GM18499 (cell line): Measurements from ENCODE around the gene GMDS.

Source experiments
- ATAC-seq: cut with Tn5 transposase; IDR thresholded peaks from one replicate; pipeline ENCODE4 v1.9.1; 2021; ENCODE audit warnings: moderate number of reproducible peaks; ENCODE audit not compliant: insufficient read depth, unreplicated experiment

The GMDS gene

DNA sequence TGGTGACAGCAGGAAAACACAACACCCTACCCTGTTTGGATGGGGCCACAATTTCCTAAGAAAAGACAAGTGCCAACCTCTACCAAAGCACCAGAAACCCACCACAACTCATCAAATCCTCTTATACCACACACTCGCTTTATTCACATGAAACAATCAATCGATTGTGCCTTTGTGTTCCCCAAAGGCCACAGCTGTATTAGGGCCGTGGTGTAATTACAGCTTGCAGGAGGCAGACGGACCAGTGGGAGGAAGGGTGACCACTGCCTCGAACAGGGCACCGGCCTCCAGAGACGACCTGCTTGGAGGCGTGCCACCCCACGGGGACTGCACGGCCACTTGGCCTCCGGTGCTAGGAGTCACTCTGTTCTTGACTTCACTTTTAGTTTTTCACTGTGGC, 371.6 kb downstream of the GMDS start:
- no peak for ATAC-seq

DNA sequence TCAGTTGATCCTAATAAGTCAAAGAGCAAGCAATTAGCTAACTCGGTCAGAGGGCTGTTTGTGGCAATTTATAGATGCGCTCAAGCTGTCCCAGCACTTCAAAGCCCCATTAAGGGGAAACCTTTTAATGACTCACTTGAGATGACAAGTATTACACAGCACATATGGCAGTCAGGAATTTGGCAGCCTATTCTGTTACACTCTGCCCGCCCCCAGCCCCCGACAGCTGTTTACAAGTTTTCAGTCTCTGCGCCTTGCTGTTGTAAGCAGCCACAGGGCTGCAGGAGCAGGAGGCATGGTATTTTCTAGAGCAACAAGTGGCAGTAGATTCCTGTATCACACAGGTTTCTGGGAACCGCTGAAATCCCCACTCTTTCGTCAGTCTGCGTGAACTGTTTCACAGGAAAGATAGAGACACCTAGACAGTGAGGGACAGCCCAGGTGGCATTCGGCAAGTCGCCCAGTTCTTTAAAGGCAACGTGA, 372.7 kb downstream of the GMDS start:
- no peak for ATAC-seq

DNA sequence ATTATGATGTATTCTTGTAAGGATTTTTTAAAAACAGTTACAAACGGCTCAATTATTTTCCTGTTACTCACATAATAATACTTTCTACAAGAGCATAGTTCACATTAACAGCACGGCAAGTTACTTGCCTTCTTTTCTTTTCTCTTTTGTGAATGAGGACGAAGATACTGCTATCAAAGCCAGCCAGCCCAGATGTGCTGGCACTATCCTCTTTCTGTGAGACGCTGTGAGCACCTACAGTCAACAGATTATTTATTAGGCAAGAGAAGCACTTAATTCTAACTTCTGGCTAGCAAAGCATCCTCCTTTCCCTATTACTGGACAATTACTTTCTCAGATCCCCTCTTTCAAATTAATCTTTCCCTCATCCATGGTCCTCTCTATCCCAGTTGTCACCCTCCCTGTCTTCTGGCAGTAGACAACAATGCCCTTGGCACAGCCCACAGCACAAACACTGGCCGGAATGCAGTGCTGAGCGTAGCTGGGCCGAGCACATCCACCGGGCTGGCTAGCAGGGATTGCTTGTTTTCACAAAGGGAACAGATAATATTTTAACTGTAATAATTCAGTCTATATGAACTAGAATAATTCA, 373.6 kb downstream of the GMDS start:
- ATAC-seq = no peak

DNA sequence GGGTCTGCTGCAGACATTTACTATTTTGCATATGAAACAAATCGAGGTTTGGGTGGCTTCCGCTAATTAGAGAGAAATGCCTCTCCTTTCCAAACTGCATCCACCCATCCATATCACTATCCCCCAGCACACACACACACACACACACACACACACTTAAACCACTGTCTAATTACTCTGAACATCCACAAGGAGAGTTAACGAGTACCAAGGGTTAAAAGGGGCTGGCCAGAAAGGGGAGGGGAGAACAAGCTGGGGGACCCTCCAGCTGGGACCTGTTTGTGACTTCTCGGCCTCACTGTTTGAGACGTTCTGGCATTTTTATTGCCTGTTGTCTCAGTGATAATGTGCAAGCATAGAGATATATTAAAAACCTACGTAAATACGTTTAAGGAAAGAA, 374.5 kb downstream of the GMDS start:
- no peak for ATAC-seq

DNA sequence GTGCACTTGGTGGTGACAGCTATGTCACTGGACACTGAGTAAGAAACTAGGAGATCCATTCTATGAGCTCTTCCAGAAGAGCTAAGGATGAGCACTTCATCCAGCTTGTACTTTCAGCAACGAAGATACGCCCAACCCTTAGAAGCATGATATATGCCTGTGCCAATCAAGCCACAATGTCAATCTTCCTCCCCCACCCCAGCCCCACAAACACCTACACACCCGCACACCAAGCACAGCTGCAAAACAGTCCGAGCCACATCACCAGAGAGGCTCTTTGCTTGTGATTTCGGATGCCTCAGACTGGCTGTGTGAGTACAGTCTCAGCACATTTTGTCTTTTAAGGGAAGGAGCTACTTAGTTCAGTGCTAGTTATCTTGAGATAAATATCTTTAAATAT, 375.2 kb downstream of the GMDS start:
- no peak for ATAC-seq

DNA sequence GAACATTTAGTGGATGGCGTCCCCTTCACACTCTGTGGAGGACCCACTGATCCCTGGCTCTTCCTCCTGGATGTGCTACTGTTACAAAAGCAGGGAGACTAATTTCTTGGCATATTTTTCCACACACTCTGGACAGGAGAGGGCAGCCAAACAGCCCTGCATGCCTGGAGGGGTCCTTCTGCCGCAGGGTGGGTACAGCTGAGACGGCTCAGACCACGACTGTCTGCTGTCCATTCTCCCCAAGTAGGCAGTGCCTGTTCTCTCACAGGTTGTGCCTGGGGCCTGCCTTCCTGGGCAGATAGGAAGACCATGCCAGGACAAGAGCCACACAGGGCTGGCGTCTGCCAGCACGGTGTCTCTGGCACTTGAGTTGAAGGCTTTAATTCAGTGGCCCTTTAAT, 375.6 kb downstream of the GMDS start:
- no peak for ATAC-seq

DNA sequence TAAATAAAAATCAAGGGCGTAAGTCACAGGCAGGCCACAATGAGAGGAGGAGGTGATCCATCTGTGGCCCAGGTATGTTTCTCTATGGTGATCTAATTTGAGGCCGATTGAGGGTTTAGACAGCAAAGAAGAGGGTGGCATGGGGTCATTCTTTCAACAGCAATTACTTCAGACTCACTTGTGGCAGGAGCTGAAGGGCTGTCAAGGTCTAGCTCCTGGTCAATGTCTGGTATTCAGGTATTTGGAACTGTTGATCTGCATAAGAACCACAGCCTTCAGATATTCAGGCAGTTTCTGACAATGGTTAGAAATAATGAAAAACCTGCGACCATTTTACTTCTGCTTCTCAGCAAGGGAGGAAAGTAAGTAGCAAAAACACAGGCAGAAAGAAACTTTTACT, 376.1 kb downstream of the GMDS start:
- ATAC-seq = no peak

DNA sequence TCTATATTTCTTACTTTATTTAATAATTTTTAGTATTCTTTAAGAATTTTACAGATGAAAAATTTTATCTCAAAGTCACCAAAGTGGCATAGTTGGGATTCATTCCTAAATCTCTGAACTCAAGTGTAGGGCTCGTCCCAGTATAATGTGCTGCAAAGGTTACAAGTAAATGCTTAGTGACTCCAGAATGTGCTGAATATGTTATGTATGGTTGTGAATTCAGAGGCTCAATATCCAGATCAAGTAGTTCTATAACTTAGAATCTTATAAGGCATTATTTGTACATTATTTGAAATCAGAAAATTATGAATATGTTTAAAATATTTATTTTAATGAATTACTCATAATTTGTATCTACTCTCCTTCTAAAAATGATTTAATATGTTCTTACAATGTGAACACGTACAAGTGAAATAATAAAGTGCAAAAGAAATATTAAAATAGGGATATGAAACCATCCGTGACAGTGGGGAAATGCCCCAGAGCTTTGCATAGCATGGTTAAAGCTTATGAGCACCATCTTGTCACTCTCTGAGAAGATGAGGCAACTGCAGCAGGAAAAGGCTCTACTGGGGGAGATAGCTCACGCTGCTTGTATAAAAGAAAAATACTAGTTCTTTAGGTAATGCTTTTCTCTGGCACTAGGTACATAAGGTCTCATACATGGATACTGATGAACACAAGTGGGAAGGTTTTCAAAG, 376.7 kb downstream of the GMDS start:
- ATAC-seq = peak; percentile 66

DNA sequence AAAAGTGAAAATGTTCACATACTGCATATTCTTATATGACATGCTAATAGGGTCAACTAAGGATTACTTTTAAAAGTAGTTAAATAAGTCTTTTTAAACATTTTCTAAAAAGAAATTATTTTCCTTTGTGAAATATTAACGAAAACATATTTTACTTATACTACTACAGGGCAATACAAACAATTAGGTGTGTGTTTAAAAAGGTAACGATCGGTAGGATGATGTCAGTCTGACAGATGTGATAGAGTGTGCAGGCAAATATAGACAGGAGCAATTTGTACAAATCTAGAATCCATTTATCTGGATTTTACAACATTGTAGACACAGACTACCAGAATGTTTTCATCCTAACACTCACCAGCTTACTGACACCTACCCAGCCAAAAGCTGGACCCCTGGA, 378.2 kb downstream of the GMDS start:
- ATAC-seq = no peak

DNA sequence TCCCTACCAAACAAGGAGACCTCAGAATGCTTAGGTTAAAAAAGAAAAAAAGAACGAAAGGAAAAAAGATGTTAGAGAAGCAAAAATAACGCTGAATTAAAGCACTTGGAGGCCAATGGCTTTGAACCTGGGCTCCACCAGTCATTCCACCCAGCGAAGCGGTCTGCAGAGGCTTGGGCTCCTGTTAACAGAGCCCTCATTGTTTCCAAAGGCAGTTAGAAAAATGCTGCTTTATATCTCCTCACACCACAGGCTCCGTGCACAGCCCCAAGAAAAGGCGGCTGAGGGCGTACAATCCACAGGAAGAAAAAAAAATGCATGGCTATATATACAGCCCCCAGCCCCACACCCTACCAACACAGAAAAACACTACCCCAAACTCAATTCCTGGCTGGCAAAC, 379.8 kb downstream of the GMDS start:
- ATAC-seq = no peak

DNA sequence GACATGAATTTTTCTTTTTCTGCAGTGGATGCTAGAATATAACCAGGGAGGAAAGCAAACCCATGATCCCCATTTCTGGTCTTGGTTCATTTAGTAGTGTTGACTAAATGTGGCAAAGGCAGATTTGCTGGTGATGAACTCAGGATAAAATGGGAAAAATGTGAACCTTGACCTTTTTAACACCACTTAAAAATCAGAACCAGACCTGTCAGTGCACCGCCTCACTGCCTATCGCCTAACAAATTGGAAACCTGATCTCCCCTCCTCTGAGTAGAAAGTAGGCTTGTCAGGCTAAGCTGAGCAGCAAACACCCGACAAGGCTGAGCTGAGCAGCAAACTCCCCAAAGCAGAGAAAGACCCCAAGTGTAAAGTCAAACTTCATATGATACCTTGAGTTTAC, 380.9 kb downstream of the GMDS start:
- no peak for ATAC-seq

DNA sequence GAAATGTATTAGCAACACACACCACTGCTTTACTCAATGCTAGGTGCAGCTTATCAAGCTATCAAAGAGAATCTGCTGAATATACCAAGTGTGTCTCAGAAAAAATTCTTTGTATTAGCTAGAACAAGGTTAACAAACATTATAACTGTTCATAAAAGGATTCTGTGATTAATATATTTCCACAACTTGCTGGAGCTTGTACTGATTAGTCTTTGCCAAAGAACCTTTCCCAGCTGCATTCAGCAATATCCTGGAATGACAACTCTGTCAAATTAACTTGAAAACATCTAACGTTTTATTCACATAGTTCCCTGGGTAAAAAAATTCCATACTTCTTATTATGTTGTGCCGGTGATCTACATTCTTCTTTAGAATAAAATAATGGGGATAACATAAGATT, 383.0 kb downstream of the GMDS start:
- no peak for ATAC-seq

DNA sequence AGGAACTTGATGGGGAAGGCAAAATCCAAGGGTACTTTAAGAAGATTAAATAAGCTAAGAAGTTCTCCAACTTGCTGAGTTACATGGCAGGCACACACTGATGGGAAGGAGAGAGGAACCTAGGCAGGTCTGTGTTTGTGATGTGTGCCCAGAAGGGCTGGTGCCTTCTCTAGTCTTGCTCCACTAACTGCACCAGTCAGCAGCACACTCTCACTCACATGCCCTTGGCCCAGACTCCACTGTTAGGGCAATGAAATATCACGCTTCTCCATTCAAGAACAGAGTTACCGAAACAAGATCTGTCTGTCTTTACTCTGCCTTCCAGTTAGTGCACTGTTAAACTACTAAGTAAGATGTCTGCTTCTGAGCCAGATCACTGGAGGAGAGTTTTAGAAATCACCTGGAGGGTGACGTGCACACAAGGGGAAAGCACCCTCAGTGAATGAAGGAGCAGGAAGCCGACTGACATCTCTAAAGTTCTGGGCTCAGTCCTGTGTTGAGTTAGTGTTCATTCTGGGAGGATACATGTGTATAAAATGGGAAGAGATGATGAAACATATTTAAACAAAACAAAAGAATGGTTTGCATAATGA, 384.6 kb downstream of the GMDS start:
- ATAC-seq = no peak

DNA sequence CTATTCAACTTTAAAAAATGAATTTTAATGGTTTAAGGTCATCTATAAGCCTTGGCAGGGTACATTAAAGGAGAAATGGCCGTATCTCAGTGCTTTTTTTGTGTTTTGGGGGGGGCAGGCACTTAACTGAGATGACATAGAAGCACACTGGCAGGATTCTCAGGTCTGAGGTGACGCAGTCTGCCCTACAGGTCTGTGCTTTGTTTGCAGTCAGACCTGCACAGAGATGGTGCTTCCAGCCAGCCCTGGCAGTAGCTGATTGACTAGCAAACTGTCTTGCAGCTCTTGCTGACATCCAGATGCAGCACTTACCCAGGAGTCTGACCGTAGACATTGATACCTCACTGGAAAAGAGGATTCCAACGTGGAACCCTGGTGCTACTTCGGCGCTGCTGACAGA, 386.5 kb downstream of the GMDS start:
- ATAC-seq = no peak

DNA sequence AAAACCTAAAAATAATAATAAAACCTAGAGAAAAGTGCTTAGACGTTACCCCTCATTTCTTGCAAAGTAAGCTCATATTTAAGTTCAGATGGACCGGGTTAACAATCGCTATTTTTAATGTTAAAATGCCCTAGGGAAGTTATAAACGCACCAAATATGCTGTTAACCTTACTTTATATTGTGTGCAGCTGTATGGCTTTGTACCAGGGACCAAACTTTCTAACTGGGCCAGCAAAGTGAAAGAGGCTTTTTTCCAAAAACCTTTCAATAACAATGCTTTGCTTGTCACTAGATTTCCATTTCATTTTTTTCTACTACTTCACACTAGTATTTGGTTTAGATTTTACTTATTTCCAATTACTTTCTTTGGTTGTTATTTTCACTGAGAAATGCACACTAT, 387.2 kb downstream of the GMDS start:
- ATAC-seq = no peak

DNA sequence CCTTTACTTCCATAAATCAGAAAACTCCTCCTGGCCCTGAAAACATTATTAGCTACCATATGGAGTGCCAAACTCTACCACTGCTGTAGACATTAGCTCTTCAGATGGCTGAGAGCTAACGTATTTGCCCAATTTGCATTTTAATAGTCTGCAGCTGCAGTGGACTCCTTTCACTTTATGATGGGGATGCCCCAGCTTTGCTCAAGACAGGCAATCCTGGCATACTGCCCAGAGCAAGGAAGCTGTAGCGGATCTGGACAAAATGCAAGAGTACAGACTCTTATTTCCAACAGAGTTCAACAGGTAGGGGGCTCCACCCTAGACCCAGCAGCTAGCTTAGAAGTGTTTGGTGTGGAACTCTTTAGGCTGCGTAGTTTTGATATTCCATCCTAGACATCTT, 389.0 kb downstream of the GMDS start:
- ATAC-seq = peak; percentile 69

DNA sequence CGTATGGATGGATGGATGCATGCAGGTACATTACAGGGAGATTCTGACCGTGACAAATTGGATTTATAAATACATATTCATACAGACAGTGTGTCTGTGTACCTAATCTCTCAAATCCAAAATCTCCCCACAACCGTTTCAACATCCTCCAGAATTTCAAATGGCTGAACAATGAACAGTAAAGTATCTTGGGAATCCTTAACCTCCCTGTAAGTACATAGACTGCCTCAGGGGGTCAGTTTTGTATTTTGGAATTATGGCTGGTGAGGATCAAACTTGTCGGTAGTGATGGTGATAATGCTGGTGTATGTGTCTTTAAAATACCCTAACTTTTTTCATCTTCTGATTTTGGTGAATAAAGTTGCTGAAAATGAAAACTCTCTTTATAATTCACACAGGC, 389.5 kb downstream of the GMDS start:
- no peak for ATAC-seq

DNA sequence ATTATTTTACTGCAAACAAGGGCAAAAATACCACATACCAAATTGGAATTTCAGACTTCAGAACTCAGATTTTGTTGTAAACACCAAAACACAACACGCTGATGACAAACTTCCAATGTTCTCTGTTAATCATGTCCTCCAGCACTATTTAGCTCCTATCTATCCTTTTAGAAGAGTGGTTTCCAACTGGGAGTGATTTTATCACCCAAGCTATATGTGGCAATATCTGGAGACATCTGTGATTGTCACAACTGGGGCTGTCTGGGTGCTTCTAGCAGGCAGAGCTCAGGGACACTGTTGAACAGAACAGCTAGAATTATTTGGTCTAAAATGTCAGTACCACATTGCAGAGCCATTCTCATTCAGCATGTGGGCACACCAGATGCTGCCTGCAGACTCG, 391.1 kb downstream of the GMDS start:
- no peak for ATAC-seq

DNA sequence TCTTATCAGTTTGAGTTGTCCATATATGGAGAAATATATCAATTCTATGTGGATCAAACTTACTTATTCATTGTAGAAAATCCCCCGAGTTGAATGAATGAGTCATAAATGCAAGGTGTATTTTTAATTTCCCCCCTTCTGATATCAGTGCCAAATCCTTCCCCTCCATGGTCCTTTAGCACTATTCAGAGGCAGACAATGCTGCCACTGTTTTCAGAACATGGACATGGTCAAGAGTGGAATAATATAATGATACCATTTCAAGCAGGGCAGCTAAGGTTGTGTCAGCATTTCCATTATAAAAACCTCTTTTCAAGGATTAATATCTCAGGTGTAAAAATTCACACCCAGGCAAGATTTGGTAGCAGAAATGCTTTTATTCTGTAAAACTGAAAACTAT, 391.6 kb downstream of the GMDS start:
- no peak for ATAC-seq

DNA sequence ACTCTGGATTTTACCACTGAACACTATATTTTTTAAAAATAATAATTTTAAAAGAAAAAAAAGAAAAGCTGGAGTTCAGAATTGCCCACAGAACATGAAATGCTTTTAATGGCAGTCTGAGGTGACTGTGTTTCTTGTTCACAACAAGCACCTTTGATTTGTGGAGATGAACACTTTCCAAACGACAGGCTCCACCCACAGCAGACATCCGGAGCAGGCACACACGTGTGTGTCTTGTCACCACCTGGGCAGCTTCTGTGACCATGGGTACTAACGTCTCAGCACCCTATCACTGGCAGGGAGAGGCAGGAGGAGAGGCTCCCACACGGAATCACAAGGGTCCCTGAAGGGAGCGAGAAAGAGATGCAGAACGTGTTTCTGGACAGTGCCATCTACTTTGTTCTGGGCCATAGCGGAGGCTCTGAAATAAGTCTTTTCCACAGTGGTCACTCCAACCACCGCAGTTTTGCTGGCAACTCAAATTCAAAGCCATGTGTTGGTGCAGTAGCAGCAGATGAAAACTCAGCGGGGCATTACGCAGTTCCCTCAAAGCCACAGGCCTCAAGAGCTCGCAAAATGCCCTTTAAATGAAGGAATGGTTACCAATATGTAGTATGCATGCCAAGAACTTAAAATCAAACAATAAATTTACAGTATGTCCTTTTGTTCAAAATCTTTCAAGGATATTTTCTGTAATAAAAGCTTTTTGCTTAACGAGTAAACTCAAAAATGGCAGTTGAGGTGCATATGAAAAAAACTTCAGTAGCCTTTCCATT, 393.5 kb downstream of the GMDS start:
- ATAC-seq = no peak

DNA sequence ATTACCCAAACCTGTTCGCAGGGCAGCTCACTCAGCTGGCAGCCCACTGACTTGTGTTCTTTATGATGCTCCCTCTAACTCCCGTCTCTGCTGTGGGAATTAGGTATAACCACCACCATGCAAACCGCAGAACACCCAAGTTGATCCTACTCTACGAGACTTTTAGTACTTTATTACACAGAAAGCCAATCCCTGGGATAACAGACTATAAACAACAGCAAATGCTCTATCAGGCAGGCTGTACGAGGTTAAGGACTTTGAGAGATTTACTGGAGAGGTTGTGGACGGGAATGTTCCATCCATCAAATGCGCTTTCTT, 394.6 kb downstream of the GMDS start:
- no peak for ATAC-seq
